GM12865 (cell line): ENCODE results near the gene TMEM184A.

Source experiments
- DNase-seq: peaks from one replicate; pipeline ENCODE4 v3.0.0; 2010; ENCODE audit warnings: low read depth
- H3K4me3 ChIP-seq: 2 replicates; pipeline ENCODE4 v1.5.1; 2011; ENCODE audit warnings: mild to moderate bottlenecking, low read depth, low read length, control low read depth
- TF ChIP-seq, protein P1 (sequence below): IDR thresholded peaks from 2 replicates; pipeline ENCODE4 v1.5.1; 2011; ENCODE audit warnings: low read length, control low read depth, low read depth, inconsistent platforms; ENCODE audit not compliant: insufficient read depth; ENCODE audit errors: missing control alignments

The TMEM184A gene

DNA sequence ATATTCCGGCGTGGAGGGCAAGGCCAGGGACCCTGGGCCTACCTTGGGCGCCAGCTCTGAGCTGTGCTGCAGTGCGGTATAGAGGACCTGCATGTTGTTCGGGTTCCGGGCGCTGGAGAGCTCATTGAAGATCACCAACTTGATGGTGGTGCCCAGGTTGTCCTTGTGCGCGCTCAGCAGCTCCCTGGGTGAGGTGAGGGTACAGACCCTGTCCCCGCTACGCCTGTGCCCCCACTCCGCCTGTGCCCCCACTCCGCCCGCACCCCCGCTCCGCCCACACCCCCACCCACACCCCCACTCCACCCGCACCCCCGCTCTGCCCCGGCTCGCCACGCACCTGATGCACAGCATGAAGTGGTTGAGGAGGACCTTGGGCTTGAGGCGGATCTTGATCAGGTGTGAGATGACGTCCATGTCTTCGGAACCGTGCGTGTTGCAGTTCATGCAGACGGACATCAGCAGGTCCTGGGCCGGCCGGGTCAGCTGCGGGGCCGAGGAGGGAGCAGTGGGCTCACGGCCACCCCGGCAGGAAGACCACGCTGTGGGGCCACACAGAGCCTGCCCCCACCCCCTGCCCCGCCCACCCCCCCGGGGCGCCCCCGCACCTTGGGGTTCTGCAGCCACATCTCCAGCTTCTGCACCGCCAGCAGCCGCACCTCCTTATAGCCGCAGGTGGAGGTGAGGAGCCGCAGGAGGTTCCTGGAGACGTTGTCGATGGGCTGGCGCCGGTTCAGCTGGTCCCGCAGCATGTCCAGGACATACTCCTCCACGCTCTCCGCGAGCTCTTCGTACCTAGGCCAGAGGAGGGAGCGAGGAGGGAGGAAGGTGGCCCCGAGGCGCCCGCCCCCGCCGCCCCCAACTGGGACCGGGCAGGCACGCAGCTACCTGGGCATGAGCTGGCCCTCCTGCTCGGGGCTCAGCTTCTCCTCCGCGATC, 57.4 kb downstream of the TMEM184A start:
- no peak for DNase-seq
- TF ChIP-seq, protein P1, sequence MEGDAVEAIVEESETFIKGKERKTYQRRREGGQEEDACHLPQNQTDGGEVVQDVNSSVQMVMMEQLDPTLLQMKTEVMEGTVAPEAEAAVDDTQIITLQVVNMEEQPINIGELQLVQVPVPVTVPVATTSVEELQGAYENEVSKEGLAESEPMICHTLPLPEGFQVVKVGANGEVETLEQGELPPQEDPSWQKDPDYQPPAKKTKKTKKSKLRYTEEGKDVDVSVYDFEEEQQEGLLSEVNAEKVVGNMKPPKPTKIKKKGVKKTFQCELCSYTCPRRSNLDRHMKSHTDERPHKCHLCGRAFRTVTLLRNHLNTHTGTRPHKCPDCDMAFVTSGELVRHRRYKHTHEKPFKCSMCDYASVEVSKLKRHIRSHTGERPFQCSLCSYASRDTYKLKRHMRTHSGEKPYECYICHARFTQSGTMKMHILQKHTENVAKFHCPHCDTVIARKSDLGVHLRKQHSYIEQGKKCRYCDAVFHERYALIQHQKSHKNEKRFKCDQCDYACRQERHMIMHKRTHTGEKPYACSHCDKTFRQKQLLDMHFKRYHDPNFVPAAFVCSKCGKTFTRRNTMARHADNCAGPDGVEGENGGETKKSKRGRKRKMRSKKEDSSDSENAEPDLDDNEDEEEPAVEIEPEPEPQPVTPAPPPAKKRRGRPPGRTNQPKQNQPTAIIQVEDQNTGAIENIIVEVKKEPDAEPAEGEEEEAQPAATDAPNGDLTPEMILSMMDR = no peak
- H3K4me3 ChIP-seq = no peak overlapping the region

DNA sequence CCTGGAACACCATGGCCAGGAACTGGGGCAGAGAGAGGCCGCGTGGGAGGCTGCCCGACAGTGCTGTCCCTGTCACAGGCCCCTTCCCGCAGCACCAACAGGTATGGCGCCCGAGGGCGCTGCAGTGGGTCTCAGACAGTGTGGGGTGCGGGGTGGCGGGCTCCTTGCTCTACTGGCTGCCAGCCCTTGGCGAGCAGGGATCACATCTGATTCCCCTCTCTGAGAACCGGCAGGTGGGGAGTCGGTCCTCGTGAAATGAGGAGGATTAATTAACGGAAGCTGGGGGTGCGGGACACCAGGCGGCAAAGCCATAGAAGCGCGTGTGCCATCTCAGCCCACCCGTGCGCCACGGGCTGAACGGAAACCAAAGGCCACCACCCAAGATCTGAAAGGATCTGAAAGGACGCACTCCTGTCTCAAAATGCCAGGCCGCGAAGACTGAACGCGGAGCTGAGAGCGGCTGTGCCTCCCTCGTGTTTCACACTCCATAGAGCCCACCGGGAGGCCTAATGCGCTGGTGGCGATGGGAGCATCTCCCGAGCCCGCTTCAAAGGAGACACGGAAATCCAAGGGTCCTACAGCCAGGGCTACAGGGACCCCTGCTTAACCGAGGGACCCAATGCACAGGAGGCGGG, 58.6 kb downstream of the TMEM184A start:
- DNase-seq = no peak
- TF ChIP-seq, protein P1 = no peak
- H3K4me3 ChIP-seq = no peak overlapping the region

DNA sequence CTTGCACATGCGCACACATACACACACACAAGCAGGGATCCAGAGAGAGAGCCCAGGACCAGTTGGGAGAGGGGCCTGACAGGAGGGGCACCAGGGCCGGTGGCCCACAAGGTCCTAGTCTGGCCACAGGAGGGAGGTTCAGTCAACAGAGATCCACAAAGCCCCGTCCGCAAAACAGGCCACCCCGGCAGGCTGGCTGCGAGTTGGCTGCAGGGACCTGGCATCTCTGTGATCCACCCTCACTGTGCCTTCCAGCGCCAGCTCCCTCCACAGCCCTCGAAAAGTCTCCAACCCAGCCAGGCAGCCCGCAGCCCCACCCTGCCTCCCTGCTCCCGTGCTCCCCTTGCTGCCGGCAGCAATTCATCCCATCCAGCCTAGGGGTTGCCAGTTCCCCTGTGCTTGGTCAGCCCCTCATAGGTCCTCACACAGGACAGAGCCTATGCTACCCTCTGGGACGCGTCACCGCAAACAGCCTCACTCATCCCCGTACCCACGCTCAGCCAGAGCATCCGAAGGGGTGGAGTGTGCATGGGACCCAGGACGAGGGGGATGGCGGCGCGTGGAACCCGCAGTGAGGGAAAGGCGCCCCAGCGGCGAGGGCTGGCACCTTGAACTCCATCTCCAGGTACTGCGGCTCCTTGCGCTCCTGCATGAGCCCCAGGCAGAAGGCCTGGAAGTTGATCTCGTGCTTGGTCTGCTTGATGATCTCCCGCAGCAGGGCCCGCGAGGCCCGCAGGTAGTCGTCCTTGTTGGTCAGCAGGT, 59.3 kb downstream of the TMEM184A start:
- TF ChIP-seq, protein P1 = no peak
- H3K4me3 ChIP-seq = no peak overlapping the region
- no peak for DNase-seq

DNA sequence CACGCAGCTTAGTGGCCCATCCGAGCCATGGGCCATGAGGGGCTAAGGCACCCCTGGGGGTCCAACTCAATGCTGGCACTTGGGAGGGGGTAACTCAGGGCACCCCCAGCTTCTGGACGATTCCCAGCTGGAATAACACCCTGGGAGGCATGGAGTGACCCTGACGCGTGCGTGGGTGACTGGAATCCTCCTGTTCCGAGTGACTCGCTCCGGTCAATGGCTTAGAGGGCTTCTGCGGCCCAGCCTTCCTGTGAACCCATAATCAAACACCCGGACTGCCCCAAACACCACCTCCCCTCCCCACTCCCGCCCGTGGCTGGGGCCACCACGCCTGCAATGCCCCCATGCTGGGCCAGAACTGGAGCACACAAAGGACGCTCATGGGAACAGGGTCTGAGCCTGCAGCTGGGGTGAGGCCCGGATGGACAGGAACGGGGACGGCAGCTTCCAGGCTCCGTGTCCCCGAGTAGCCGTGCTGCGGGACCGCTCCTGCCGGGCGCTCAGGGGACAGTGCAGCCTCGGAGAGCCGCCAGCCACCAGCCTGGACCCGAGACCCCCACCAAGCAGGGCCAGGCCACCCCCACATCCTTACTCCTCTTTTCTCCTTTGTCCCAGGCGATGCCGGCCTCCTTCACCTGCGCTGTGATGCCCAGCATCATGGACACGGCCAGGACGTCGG, 60.3 kb downstream of the TMEM184A start:
- no peak for DNase-seq
- TF ChIP-seq, protein P1 = no peak
- no peak overlapping the region for H3K4me3 ChIP-seq

DNA sequence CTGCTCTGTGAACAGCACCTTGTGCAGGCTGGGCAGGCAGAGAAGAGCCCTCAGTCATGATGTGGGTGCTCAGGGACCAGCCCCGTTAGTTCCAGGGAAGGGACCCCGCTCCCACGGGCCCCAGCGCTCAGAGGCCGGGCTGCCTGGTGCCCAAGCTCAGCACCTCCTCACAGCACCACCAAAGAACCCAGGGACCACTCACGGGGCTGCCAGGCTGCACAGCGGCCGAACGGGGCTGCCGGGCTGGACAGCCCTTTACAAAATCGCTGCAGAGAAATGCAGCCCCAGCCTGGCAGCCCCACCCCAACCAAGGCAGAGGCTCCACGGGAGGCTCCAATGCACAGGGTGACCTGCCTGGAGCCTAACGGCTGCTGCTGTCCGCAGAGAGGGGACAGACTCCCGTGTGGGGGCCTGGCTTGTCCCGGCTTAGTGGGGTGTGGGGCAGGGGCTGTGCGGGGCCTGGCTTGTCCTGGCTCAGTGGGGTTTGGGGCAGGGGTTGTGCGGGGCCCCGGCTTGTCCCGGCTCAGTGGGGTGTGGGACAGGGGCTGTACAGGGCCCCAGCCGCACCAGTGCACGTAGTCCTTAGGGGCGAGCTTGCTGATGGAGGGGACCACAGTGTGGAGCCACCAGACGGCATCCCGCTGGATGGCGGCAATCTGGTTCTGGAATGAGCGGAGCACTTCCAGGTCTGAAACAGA, 61.0 kb downstream of the TMEM184A start:
- DNase-seq = no peak
- TF ChIP-seq, protein P1 = no peak
- no peak overlapping the region for H3K4me3 ChIP-seq

DNA sequence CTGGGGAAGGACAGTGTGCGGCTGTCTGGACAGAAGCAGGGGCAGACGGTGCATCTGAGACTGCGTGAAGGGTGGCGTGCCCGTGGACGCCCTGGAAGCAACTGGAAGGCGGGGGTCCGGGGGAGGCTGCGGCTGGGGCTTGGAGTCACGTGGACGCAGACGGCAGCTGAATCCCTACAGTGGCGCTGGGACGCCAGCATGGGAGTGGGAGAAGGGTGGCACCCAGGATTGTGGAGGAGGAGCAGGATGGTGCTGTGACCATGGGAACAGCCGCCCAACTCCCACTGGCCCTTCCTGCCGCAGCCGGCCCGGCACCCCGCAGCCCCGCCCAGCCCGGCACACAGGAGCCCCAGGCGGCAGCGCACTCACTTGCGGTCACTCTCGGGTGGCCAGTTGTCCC, 61.6 kb downstream of the TMEM184A start:
- DNase-seq = no peak
- TF ChIP-seq, protein P1 = no peak
- no peak overlapping the region for H3K4me3 ChIP-seq
